ENCODE measurements around the gene NPAS2. TPM values are rescaled to one million over a fixed set of nuclear protein-coding genes. Genes with fewer than 3 reads are reported as not detected.

The NPAS2 gene
- total RNA-seq, 1 experiment from 2014 or later, result 38.3 TPM

DNA sequence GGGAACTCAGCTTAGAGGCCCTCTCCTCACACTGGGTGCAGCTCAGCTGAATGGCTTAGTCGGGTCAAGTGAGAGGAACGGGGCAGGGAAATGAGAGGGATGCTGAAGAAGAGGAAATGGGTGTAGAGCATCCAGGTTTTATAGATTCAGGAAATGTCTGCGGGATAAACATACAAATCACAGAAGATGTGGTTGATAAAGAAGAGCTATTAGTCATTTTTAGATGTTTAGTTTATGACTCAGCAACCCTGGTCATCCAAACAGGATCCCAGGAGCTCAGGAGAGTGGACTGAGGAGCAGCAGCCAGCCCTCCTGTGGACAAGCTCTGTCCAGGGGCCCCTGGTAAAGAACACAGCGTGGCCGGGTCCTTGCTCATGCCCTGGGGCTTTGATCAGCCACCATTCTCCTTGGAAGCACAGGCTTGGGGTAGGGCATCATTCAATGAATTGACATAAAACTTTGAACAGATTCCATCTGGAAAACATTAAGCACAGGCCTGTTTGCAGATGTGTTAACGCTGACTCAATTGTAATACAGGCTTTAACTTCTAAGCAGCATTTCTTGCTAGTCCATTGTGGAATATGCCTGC lies 83.0 kb downstream of the NPAS2 start:
- Histone ChIP-seq H3K9me3 (ENCODE audit: insufficient read depth, low read depth) (0 out of 2 replicates have a peak, but pooled peaks cover 4% of the 10 kb centered on the region), H3K79me2 (ENCODE audit: low read depth) (peaks cover 76% of the 10 kb centered on the region), H3K9me2 (ENCODE audit: insufficient read depth) (no peaks in the 10 kb centered on the region), H3K36me3 (ENCODE audit: low read depth) (peaks cover 34% of the 10 kb centered on the region), H3K4me2 (peak overlapping the region; percentile 72), H3K27ac (peak overlapping the region; percentile 93), H4K20me1 (ENCODE audit: insufficient read depth) (no peaks in the 10 kb centered on the region; the same call in 1 of the 2 replicates), H3K4me3 (no peak overlapping the region; the same call in 1 of the 2 replicates), H2AFZ (no peak overlapping the region), H3F3A (ENCODE audit: insufficient read depth, low read depth) (peaks cover 74% of the 10 kb centered on the region), H3K4me1 (replicated peaks; ENCODE audit: insufficient read depth) (peaks cover 60% of the 10 kb centered on the region), H3K27me3 (ENCODE audit: insufficient read depth, low read depth) (no peaks in the 10 kb centered on the region)
- no TSS peak for BruUV-seq (replicated peaks)
- no peak for TF ChIP-seq EZH2 (IDR thresholded peaks at IDR 0.05; ENCODE audit: low read depth)
- TF ChIP-seq, protein P1, sequence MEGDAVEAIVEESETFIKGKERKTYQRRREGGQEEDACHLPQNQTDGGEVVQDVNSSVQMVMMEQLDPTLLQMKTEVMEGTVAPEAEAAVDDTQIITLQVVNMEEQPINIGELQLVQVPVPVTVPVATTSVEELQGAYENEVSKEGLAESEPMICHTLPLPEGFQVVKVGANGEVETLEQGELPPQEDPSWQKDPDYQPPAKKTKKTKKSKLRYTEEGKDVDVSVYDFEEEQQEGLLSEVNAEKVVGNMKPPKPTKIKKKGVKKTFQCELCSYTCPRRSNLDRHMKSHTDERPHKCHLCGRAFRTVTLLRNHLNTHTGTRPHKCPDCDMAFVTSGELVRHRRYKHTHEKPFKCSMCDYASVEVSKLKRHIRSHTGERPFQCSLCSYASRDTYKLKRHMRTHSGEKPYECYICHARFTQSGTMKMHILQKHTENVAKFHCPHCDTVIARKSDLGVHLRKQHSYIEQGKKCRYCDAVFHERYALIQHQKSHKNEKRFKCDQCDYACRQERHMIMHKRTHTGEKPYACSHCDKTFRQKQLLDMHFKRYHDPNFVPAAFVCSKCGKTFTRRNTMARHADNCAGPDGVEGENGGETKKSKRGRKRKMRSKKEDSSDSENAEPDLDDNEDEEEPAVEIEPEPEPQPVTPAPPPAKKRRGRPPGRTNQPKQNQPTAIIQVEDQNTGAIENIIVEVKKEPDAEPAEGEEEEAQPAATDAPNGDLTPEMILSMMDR (conservative IDR thresholded peaks at IDR 0.05), result no peak
- intact Hi-C loops (cut with micrococcal nuclease; ENCODE audit: unreplicated experiment), result loop anchor here (1.0 to 10.0 kb wide), 6 partner anchors 9 to 288 kb away; no protein-coding TSS in a partner anchor
- ChIA-PET CTCF (interaction anchor here (0.6 to 1.4 kb wide), 3 partner anchors 46 to 307 kb away, joined by 3 to 5 read pairs (median 3); no protein-coding TSS in a partner anchor), POLR2A (ENCODE audit: unreplicated experiment) (interaction anchor here (0.5 to 0.6 kb wide), 4 partner anchors 15 to 104 kb away, joined by 4 to 6 read pairs (median 6); no protein-coding TSS in a partner anchor)
- DNase-seq, result peak; percentile 85 to 97

DNA sequence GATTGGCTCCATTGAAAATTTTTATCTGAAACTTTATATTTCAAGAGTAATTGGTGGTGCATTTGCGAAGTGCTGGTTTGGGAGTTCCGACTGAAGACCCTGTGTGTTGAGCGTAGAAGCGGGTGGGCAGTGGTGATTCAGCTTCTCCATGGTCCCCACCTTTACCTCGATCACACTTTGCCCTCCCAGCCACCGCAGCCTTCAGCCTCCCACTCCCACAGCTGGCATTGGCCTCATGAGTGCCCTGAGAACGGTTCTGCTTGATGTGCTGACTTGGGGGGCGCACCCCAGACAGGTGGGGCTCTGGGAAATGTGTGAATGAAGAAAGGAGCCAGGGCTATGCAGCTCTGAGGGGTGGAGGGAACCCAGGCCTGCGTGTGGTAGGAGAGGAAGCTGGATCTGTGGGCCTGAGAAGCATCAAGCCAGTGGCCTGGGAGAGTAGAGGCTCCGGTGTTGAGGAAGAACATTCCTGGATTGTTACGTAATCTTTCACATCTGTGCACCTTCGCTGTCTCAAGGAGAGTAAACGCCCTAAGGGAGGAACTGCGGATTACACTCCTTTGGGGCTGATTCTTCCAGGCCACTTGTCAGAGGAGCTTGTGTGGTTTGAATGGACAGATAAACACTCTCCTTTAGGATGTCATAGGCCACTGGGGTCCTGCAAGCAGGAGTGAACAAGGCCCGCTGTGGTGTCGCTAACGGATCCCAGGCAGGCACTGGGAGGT lies 83.8 kb downstream of the NPAS2 start:
- Histone ChIP-seq H3K4me2 (peak overlapping the region; percentile 72), H3K4me3 (peak overlapping the region; percentile 24; the same call in 1 of the 2 replicates), H3K9me2 (ENCODE audit: insufficient read depth) (no peaks in the 10 kb centered on the region), H3K36me3 (ENCODE audit: low read depth) (peaks cover 39% of the 10 kb centered on the region), H3K4me1 (replicated peaks; ENCODE audit: insufficient read depth) (peaks cover 60% of the 10 kb centered on the region), H3K9me3 (ENCODE audit: insufficient read depth, low read depth) (0 out of 2 replicates have a peak, but pooled peaks cover 4% of the 10 kb centered on the region), H3K27me3 (ENCODE audit: insufficient read depth, low read depth) (no peaks in the 10 kb centered on the region), H3K27ac (peak overlapping the region; percentile 93), H4K20me1 (ENCODE audit: insufficient read depth) (no peaks in the 10 kb centered on the region; the same call in 1 of the 2 replicates), H3K79me2 (ENCODE audit: low read depth) (peaks cover 73% of the 10 kb centered on the region), H2AFZ (no peak overlapping the region), H3F3A (ENCODE audit: insufficient read depth, low read depth) (peaks cover 74% of the 10 kb centered on the region)
- ChIA-PET CTCF (interaction anchor here (1.4 kb wide), 1 partner anchor 47 kb away, joined by 3 read pairs; no protein-coding TSS in a partner anchor), POLR2A (ENCODE audit: unreplicated experiment) (no interaction called here)
- no peak for TF ChIP-seq EZH2 (IDR thresholded peaks at IDR 0.05; ENCODE audit: low read depth)
- TF ChIP-seq, protein P1 (conservative IDR thresholded peaks at IDR 0.05), result no peak
- intact Hi-C loops (cut with micrococcal nuclease; ENCODE audit: unreplicated experiment), result loop anchor here (1.0 to 10.0 kb wide), 5 partner anchors 20 to 289 kb away; no protein-coding TSS in a partner anchor
- TSS peak; percentile 67 for BruUV-seq (replicated peaks)
- peak; percentile 66 to 95 for DNase-seq

DNA sequence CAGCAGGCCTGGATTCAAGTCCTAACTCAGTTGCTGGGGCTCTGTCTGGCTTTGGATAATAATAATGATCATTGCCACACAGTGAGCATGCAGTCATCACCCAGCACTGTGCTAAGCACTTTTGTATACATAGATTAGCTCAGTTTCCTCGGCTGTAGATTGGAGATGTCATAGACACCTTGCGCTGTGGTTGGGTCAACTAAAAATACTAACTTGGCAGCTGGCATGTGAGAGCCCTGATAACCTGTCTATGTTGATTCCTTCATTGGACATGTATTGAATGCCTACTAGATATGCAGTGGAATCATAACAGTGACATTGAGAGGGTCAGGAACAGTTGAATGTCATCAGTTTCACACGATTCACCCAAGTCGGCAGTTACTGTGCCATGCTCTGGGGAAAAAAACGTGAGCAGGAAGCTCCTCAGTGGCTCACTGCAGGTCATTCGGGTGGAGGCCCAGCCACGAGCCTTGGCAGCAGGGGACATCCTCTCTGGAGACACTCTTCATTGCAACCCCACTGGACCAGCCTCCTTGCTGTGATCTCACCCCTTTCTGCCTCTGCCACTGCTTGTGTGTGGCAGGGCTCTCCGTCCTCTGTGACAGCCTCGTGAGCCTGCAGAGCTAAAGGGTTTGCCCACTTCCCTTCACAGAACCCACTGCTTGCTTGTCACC lies 85.3 kb downstream of the NPAS2 start:
- TF ChIP-seq EZH2 (IDR thresholded peaks at IDR 0.05; ENCODE audit: low read depth), result no peak
- TF ChIP-seq, protein P1 (conservative IDR thresholded peaks at IDR 0.05), result no peak

More for the DNA sequence above, 85.3 kb downstream of the NPAS2 start:
- BruUV-seq (replicated peaks), result no TSS peak
- DNase-seq, result no peak
- Histone ChIP-seq H3K4me3 (no peak overlapping the region), H3K27me3 (ENCODE audit: insufficient read depth, low read depth) (no peaks in the 10 kb centered on the region), H3K4me1 (replicated peaks; ENCODE audit: insufficient read depth) (peaks cover 49% of the 10 kb centered on the region), H3K4me2 (no peak overlapping the region), H3K36me3 (ENCODE audit: low read depth) (peaks cover 29% of the 10 kb centered on the region), H3K27ac (no peak overlapping the region), H2AFZ (no peak overlapping the region), H3K9me2 (ENCODE audit: insufficient read depth) (no peaks in the 10 kb centered on the region), H3F3A (ENCODE audit: insufficient read depth, low read depth) (peaks cover 64% of the 10 kb centered on the region), H4K20me1 (ENCODE audit: insufficient read depth) (no peaks in the 10 kb centered on the region; the same call in 1 of the 2 replicates), H3K9me3 (ENCODE audit: insufficient read depth, low read depth) (0 out of 2 replicates have a peak, but pooled peaks cover 2% of the 10 kb centered on the region), H3K79me2 (ENCODE audit: low read depth) (peaks cover 62% of the 10 kb centered on the region)
- POLR2A ChIA-PET (ENCODE audit: unreplicated experiment), result no interaction called here
- CTCF ChIA-PET, result no interaction called here
- intact Hi-C loops (cut with micrococcal nuclease; ENCODE audit: unreplicated experiment), result loop anchor here (10.0 kb wide), 1 partner anchor 290 kb away; no protein-coding TSS in a partner anchor

All from PC-9 (cell line).